NCI-H748 treated with DMSO at 0.1 percent for 48 hours (cell line): ENCODE results near the gene CCDC9.
"Not testable (repeated sequence)": the region's sequence is repeated elsewhere in the genome, so short reads cannot be mapped to it uniquely, and the experiment has no call there.

ENCODE experiments used
- DNase-seq: peaks from one replicate; lab custom pipeline; 2025; lab: John Stamatoyannopoulos, UW

The CCDC9 gene

DNA sequence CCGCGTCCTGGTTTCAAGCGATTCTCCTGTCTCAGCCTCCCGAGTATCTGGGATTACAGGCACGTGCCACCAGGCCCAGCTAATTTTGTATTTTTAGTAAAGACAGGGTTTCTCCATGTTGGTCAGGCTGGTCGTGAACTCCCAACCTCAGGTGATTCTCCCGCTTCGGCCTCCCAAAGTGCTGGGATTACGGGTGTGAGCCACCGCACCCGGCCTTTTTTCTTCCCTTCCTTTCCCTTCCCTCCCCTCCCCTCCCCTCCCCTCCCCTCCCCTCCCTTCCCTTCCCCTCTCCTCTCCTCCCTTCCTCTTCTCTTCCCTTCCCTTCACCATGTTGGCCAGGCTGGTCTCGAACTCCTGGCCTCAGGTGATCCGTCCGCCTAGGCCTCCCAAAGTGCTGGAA is 44.5 kb downstream of the CCDC9 start:
- not testable (repeated sequence) for DNase-seq

DNA sequence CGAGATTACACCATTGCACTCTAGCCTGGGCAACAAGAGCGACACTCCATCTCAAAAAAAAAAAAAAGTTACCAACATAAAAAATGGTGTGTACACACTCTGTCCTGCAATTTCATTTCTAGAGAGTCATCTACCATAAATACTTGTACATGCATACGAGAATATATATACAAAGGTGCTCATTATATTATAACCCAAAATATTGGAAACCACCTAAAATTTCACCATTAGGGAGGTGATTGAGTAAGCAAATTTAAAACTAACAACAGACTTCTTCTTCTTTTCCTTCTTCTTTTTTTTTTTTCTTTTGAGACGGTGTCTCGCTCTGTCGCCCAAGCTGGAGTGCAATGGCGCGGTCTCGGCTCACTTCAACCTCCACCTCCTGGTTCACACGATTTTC is 45.9 kb downstream of the CCDC9 start:
- DNase-seq: no peak

DNA sequence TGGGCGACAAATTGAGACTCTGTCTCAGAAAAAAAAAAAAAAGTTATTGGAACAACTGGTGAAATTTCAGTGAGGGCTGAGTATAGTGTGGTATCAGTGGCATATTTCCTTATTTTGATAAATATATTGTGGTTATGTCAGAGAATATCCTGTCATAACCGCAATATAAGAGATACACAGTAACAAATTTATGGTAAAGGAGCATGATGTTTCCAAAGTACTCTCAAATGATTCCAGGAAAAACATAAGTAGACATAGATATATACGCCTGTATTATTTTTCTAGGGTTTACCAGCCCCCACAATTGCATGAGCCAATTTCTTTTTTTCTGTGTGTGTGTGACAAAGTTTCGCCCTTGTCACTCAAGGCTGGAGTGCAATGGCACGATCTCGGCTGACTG is 47.6 kb downstream of the CCDC9 start:
- no peak for DNase-seq

DNA sequence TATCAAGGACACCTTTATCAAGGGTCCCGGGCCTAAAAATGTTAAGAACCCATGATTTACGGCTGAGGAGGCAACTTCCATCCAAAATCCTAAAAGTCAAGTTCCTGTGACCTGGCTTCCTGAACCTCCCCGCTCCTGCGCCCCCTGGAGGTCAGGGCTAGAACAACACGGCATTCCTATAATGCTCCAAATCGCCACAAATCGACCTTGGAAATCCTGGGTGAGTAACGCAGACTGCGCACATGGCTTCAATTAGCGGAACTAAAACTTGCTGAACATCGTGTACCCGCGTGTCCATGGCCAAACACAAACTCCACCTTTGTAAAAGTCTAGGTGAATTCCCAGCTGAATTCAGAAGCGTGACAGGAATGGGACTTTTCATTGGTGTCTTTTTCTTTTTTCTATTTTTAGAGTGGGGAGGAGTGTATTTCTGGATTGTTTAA is 49.0 kb downstream of the CCDC9 start:
- peak; percentile 51 for DNase-seq

DNA sequence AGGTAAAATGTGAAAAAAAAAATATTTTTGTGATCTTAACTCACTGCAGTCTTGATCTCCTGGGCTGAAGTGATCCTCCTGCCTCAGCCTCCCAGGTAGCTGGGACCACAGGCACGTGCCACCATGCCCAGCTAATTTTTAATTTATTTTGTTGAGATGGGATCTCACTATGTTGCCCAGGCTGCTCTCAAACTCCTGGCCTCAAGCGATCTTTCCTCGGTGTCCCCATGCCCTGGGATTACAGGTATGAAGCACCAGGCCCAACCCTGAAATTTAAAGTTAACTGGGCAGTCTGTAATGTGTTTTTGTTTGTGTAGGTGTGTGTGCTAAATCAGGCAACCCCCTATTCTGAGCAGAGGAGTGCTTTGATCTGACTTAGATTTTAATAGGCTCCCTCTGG is 50.0 kb downstream of the CCDC9 start:
- no peak for DNase-seq

DNA sequence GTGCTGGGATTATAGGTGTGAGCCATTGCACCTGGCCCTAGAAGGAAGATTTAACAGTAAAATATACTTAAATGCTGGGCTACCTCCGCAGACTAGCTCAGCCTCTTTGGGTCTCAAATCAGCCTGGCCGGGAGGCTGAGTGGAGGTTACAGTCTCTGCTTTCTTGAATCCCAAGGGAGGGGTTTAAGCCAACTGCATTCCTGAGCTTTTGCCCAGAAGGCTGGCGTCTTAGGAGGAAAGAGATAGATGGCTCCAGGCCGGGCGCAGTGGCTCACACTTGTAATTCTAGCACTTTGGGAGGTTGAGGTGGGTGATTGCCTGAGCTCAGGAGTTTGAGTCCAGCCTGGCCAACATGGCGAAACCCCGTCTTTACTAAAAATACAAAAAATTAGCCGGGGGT is 52.7 kb downstream of the CCDC9 start:
- DNase-seq: no peak

DNA sequence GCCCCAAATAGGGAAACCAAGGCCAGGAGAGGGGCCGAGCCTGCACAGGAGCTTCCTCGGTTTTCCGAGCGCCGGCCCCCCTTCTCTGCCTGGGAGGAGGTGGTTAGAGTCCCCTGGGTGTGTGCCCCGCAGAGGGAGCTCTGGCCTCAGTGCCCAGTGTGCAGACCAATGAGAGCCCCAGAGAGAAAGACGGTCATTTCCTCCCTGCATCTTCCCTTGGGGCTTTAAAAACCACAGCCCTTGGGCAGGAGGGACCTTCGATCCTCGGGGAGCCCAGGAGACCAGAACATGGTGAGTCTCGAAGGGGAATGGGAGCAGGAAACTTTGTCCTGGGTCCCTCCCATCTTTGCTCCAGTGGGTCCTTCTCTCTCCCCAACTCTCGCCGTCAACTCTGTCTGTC is 53.3 kb downstream of the CCDC9 start, which contains the start of gene C5AR1:
Gene C5AR1, plus strand, starts transcription at position 254 of the 400 bp plus-strand sequence. Its CDS starts 35 bp downstream, at position 289.
- no peak for DNase-seq

DNA sequence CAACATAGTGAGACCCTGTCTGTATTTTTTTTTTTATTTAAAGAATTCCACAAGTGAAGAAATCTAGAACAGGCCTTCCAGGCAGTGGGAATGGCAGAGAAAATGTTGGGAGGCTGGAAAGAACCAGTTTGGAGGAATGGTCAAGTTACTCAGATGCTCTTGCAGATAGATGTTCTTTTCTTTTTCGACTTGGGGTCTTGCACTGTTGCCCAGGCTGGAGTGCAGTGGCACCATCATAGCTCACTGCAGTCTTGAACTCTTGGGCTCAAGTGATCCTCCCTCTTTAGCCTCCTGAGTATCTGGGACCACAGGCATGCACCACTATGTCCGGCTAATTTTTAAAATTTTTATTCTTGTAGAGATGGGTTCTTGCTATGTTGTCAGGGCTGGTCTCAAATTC is 54.0 kb downstream of the CCDC9 start:
- no peak for DNase-seq

DNA sequence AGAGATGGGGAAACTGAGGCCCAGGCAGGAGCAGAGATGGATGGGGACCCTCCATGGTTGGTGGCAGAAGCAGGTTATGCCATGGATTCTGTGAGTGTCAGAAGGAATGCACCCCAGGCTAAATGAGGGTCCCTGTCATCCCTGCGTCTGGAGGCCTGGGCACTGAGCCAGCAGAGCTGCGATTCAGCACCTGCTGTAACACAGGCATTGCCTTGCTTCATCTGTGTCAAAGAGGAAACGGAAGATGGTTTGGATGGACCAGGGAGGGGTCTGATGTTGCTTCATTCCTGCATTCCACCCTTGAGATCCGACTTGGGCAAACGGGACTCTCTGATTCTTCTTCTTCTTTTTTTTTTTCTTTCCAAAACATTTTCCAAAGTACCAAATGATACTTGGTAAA is 54.5 kb downstream of the CCDC9 start:
- DNase-seq: no peak

DNA sequence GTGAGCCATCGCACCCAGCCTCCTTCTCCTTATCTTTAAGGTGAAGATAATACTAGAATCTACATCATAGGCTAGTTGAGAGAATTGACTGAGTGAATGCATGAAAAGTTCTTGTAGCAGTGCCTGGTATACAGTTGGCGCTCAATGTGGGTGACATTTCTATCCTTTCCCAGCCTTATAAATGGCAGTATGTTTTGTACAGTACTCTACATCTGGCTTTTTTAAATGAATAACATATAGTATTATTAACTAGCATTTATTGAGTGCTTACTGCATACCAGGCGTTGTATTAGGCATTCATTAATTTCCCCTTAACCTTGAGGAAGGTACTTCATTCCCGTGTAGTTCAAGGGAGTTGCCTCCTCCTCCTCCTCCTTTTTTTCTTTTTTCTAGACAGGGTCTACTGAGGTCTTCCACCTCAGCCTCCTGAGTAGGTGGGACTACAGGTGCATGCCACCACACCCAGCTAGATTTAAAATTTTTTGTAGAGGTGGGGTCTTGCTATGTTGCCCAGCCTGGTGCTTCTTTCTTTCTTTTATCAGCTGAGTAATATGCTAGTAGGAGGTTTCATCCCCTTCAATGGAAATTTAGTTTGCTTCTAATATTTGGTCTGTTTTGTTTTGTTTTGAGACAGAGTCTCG is 56.2 kb downstream of the CCDC9 start:
- DNase-seq: no peak

DNA sequence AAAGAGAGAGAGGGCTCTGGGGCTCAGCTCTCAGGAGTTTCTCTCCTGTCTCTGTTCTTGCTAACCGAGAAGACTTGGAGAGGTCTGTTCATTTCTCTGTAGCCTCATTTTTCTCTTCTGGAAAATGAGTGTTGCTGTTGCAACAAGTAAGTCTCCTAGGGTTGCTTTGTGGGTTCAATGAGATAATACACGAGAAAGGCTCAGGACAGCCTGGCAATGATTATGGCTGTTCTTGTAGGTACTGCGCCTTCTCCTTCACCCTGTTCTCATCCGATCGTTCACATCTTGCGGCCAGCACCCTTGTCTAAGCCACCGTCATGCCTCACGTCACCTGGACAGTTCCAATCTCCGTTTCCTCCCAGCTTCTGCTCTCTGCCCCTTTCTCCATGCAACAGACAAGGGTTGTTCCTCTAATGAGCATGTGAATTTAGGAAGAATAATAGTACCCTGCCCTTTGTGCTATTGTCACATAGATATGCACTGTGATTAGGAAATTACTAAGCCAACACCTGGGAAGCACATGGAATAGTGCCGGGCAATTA is 57.5 kb downstream of the CCDC9 start:
- DNase-seq: no peak

DNA sequence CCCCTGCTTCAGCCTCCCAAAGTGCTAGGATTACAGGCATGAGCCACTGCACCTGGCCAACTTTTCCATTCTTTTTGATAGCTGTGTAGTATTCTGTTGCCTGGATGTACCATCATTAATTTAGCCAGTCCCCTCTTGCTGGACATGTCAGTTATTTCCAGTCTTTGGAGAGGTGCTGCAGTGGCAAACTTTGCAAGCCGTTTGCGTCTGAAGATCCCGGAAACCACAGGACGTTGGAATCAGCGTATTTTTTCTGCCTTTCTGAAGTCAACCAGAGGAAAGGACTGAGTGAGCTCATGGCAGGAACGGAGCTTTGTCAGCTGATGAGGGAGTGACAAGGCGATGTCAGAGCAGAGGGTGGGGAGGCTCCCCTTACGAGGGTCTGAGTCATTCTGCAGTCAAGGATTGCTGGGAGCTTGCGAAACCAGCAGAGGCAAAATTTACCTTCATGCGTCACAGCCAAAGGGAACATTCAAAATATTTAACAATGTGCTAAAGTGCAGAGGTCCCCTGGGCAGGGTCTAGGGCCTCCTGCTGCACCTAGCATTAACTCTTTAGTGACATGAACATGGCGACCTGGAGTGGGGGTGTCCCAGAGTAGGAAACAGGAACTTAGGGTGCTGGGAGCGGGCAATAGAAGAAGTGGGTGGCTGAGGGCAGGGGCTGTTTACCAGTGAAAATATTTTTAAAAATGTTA is 58.9 kb downstream of the CCDC9 start:
- no peak for DNase-seq

DNA sequence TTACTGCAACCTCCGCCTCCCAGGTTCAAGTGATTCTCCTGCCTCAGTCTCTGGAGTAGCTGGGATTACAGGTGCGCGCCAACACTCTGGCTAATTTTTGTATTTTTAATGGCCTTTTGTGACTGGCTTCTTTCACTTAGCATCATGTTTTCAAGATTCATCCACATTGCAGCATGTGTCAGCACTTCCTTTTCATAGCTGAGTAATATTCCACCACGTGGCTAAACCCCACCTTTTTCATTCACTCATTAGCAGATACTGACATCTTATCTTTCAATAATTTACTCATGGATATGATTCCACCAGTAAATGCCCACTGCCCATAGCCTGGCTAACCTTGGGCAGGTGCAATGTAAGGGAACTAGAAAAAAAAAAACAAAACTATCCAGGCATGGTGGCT is 60.2 kb downstream of the CCDC9 start:
- DNase-seq: no peak

DNA sequence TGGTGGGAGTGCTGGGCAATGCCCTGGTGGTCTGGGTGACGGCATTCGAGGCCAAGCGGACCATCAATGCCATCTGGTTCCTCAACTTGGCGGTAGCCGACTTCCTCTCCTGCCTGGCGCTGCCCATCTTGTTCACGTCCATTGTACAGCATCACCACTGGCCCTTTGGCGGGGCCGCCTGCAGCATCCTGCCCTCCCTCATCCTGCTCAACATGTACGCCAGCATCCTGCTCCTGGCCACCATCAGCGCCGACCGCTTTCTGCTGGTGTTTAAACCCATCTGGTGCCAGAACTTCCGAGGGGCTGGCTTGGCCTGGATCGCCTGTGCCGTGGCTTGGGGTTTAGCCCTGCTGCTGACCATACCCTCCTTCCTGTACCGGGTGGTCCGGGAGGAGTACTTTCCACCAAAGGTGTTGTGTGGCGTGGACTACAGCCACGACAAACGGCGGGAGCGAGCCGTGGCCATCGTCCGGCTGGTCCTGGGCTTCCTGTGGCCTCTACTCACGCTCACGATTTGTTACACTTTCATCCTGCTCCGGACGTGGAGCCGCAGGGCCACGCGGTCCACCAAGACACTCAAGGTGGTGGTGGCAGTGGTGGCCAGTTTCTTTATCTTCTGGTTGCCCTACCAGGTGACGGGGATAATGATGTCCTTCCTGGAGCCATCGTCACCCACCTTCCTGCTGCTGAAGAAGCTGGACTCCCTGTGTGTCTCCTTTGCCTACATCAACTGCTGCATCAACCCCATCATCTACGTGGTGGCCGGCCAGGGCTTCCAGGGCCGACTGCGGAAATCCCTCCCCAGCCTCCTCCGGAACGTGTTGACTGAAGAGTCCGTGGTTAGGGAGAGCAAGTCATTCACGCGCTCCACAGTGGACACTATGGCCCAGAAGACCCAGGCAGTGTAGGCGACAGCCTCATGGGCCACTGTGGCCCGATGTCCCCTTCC is 63.9 kb downstream of the CCDC9 start:
- DNase-seq: no peak
